Testis (tissue), 3 donors: ENCODE data around the gene ATXN7. TPM values are rescaled to one million over a fixed set of nuclear protein-coding genes. Genes with fewer than 3 reads are reported as not detected.

Experiments
- polyA plus RNA-seq: library from polyadenylated mRNA; stranded (reverse); fragments of 350-450 nt; fragmentation: Illumina TruSeq; extraction: RNeasy Lipid Tissue Mini Kit (QIAGEN cat#74804); gene quantifications from one replicate; pipeline ENCODE4 v1.2.3, GENCODE V29; 2014; ENCODE audit warnings: low read depth, low replicate concordance; ENCODE audit not compliant: insufficient read depth
- small RNA-seq, 2 donors: library from RNA; depleted of rRNA; stranded (forward); fragments of <200 nt; gene quantifications; one replicate each; pipeline ENCODE3, GENCODE V24; 2016
- total RNA-seq, 2 donors: library from RNA; depleted of rRNA; stranded (reverse); fragments of >200 nt; gene quantifications; one replicate each; pipeline ENCODE4 v1.2.3, GENCODE V29; 2016

The ATXN7 gene
- total and polyA plus RNA-seq, 3 donors from 2014 or later = 30.9 to 47.6 (median 46.0) TPM

Small RNA genes within 50 kb of the gene (small RNA-seq; reads per million reads assigned to genes)
- gene SCAANT1 = 0 to 0.09 reads per million in 2 donors

Other genes with a start within 250 kb of the ATXN7 start
- gene SNTN, start 211.2 kb upstream of the ATXN7 start, total RNA-seq = not detected
- gene SNTN, start 211.2 kb upstream of the ATXN7 start, polyA plus RNA-seq = 2.3 TPM
- gene C3orf49, start 44.6 kb upstream of the ATXN7 start, total RNA-seq = under 1 TPM; 0.63 to 0.93 TPM
- 0.66 TPM for gene C3orf49, start 44.6 kb upstream of the ATXN7 start, polyA plus RNA-seq
- 10 to 100 TPM; 22.5 to 42.9 TPM for gene THOC7, start 62 bp upstream of the ATXN7 start, total RNA-seq
- gene THOC7, start 62 bp upstream of the ATXN7 start, polyA plus RNA-seq = 85.5 TPM
- not detected for gene SCAANT1, start 48.5 kb downstream of the ATXN7 start, total RNA-seq
- gene SCAANT1, start 48.5 kb downstream of the ATXN7 start, polyA plus RNA-seq = 4.4 TPM
- gene PSMD6, start 159.6 kb downstream of the ATXN7 start, total RNA-seq = 100 to 1,000 TPM; 105 to 128 TPM
- 249 TPM for gene PSMD6, start 159.6 kb downstream of the ATXN7 start, polyA plus RNA-seq